GM19238 (cell line): ENCODE measurements around the gene TOM1L1.

Experiments used
- DNase-seq: peaks from one replicate; pipeline ENCODE4 v3.0.0; 2011; ENCODE audit warnings: low spot score; ENCODE audit not compliant: insufficient read length

The TOM1L1 gene

DNA sequence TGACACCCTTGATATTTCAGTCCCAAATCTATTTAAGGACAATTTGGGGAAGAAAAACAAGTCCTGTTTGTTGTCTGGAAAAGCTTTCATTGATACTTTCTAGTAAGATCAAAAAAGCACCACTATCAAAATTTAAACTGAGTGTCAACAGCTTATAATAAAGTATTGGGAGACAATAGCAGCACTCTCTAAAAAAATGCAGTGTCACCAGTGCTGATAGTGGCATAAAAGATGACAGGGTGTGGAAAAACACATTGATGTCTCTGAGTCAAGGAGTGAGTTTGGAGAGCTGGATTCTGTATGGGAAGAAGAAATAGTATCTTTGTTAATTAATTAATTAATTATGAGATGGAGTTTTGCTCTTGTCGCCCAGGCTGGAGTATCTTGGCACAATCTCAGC is 8.3 kb upstream of the TOM1L1 start:
- DNase-seq = no peak

DNA sequence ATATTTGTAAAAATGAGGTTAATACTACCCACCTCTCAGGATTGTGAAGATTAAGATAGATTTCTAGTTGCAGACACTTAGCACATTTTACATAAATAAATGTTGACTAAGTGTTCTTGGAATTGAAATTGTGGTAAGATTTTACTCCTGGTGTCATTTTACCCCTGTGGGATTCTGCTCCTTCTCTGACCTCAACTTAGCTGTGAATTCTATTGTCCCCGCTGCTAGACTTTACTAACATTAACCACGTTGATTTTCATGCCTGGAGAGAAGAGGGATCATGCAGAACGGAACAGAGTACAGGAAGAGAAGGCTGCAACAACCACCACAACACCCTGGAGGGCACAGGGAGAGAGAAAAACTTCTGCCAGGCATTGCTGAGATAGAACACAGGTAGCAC is 2.1 kb upstream of the TOM1L1 start:
- DNase-seq = no peak

DNA sequence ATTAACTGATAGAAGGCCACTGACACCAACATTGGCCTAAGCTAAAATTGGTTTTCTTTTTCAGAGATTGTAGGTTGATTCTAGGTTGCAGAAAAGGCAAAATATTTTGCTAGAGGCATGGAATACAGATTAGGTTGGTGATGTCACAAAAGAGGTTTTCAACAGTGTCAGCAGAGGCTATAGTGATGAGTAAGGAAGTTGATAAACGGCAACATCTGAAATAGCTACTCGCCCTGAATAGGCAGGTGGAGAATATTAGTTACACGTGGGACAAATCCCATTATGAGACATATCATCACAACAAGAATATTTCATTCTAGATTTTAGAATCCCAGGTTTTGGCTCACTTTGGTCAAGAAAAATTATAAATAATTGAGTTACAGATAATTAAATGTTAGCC is 1.5 kb upstream of the TOM1L1 start:
- no peak for DNase-seq

GRCh38 chr17:54899721-54900456 is 763 bp upstream of the TOM1L1 start:
- no peak for DNase-seq

GRCh38 chr17:54901230-54901822 is 674 bp downstream of the TOM1L1 start:
- no peak for DNase-seq

- no peak for DNase-seq
Observed at GRCh38 chr17:54902017-54902416, 1.4 kb downstream of the TOM1L1 start.

GRCh38 chr17:54902611-54903010 is 2.0 kb downstream of the TOM1L1 start:
- DNase-seq = no peak

DNA sequence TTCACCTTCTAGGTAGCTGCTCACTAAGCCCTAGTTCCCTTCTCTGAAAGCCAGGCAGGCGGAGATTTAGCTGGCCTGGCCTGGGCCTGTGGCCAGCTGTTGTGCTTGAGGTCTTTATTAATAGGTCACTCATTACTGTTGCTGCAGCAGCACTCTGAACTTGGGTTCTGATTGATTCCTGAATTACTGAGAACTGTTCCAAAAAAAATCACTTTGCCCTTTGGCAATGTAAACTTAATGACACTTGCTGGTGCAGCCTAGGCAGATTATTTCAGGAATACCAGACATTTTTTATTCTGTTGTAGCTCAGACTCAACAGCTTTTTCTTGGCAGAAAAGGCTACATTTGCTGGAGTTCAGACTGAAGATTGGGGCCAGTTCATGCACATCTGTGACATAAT is 2.7 kb downstream of the TOM1L1 start:
- DNase-seq = no peak

- DNase-seq = no peak
Observed at GRCh38 chr17:54906683-54907082, 6.0 kb downstream of the TOM1L1 start.

- DNase-seq = no peak
Observed at GRCh38 chr17:54907376-54907775, 6.7 kb downstream of the TOM1L1 start.

DNA sequence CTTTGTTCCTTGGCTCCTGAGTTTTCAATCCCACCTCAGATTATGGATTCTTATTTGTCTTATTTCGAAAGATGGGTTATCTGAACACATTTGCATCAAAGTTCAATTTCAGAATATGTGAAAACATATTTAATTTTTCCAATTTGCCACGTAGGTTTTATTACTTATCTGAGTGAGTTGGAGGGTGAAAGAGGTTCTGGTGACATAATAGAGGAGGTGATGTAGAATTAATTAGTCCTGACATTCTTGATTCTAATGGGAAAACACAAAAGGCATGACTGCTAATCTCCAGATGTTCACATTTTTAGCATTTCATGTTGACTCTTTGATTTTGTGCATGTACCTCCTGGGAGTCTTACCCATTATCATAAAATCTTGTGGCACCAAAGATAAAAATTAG is 9.1 kb downstream of the TOM1L1 start:
- no peak for DNase-seq

GRCh38 chr17:54916721-54917120 is 16.1 kb downstream of the TOM1L1 start:
- DNase-seq = no peak

GRCh38 chr17:54919425-54919824 is 18.8 kb downstream of the TOM1L1 start:
- no peak for DNase-seq

DNA sequence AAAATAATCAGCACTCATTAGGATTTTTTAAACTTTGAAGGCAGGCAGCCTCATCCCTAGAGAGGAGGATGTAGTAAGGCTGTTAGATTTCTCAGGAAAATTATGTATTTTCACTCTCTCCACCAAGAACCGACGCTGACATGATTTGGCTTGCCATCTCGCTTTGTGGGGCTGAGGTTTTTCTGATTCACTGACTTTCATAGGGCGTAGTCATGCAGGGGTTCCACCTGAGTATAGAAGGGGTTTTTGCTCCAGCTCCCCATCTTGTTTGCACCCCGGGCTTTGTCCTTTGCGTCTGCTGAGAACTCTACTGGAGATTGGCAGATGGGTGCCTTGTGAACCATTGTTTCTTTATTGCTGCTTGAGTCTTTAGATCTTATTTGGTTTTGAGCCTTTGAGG is 20.2 kb downstream of the TOM1L1 start:
- DNase-seq = no peak

DNA sequence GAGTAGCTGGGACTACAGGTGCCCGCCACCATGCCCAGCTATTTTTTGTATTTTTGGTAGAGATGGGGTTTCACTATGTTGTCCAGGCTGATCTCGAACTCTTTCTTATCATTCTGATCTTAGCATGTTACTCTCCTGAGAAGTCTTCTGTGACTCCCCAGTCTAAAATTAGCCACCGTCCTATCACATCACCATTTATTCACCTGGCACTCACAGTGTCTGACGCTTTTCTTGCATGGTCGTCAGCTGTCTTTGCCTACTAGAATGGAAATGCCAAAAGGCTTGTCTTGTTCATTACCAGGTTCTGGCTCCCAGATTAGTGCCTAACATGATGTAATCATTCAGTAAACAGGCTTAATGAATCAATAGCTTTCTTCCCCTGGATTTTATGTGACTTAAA is 23.8 kb downstream of the TOM1L1 start:
- DNase-seq = no peak

DNA sequence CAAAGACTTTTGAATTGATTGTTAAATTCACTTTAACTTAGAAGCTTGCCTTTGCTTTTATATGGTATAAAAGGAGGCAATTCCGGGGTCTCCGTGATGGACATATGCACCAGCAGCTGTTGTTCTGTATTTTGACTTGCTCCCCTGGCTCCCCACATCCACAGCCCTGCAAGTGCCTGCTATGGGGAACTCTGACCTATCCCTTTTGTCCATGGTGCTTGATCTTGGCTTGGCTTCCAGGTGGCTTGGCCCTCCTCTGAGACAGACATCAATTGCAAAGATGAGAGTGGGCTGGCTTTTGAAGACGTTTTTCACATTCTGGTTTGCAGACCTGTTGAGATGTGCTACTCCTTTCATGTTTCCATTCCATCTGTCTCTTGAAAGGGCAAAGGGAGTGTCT is 26.9 kb downstream of the TOM1L1 start:
- DNase-seq = no peak

- no peak for DNase-seq
Observed at GRCh38 chr17:54932711-54933110, 32.1 kb downstream of the TOM1L1 start.

DNA sequence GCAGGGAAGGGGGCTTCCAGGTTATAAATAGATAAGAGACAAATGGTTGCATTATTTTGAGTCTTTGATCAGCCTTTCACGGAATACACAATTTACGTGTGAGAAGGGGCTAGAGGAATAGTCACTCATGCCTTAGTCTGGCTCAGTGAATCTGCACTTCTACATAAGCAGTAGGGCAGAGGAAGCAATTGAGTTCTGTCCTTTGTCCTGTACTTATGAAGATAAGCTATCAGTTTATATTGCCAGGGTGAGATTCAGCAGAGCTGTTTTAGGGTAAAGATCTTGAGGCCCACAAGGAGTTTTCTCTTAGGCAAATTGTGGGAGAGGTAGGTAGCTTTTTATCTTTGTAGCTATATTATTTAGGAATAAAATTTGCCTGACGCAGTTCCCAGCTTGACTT is 33.3 kb downstream of the TOM1L1 start:
- no peak for DNase-seq

DNA sequence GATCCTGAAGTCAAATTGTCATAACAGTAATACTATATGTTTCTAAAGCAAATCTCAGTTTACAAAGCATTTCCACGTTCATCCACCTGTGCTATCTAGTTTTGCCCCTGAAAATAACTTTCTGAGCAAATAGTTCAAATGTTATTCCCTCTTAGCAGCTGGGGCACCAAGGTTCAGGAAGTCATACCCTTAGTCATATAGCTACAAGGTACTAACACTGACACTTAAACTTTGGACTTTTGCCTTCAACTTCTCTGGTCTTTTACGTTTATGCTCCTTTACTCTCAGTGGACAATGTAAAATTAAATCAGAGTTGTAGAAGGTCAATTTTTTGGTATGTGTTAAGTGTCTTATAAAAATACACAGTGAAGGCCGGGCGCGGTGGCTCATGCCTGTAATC is 34.8 kb downstream of the TOM1L1 start:
- DNase-seq = no peak

DNA sequence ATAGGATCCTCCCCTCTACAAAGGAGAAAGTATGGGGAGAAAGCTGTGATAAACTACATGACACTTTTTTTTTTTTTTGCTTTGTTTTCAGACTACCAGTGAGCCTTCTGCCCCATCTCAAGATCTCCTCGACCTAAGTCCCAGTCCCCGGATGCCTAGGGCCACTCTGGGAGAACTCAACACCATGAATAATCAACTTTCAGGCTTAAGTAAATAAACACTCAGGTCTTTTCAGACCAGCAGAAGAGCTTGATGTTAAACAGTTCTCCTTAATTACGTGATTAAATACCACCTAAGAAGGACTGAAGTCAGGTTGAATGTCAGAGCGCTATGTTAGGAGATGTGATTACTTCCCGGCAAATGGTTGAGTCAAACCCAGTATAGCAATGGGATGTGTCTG is 36.4 kb downstream of the TOM1L1 start:
- DNase-seq = no peak

- DNase-seq = no peak
Observed at GRCh38 chr17:54937426-54937825, 36.8 kb downstream of the TOM1L1 start.

DNA sequence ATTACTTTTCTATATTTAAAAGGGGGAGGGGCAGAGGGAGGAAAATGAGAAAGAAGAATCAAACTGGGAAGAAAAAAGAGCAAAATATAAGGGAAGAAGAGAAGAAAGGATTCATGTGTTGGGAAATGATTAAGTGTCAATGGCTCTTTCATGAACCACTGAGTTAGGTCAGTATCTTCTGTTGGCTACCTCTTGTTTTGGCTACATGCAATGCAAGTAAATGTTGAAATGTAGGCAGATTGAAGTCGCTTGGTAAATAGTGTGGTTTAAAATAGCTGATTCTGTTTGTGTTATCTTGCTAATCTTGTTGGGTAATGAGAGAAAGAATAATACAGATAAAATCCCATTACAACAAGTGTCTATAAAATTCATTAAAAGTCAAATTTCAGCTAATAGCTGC is 40.6 kb downstream of the TOM1L1 start:
- no peak for DNase-seq

DNA sequence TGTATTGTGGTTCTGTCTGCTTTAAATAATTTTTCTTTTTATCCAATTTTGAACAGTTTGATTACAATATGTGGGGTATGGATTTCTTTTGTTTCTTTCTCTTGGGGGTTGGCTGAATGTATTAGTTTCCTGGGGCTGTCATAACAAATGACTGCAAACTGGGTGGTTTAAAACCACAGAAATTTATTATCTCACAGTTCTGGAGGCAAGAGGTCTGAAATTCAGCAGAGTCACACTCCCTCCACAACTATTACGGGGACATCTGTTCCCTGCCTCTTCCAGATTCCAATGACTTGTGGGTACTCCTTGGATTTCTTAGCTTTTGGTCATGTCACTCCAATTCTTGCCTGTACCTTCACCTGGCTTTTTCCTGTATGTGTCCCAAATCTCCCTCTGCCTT is 44.1 kb downstream of the TOM1L1 start:
- DNase-seq = no peak
